Natural killer cell (primary cell): Measurements from ENCODE around the gene TGFBI. TPM values are rescaled to one million over a fixed set of nuclear protein-coding genes. Genes with fewer than 3 reads are reported as not detected.

Experiments
- ATAC-seq, 3 donors: fragments of 150-1000 bp in 2 of 3; fragments of 200-7000 bp in 1 of 3; cut with Tn5 transposase; 1 replicate in 1 of 3; 2 replicates in 2 of 3; pipeline ENCODE4 v1.10.0; 2021; ENCODE audit warnings: mild to moderate bottlenecking in 2 of 3, moderate library complexity in 2 of 3
- DNase-seq, 2 donors: peaks; one replicate each; pipeline versions ENCODE4 v3.0.0 to v3.0.0-alpha.2; 2013 to 2021; ENCODE audit warnings: mixed read lengths in 1 of 2
- H3K27ac ChIP-seq: one replicate; pipeline ENCODE4 v1.5.1; 2013; ENCODE audit warnings: mild to moderate bottlenecking, low read length
- H3K27me3 ChIP-seq: one replicate; pipeline ENCODE4 v1.6.1; 2013; ENCODE audit warnings: low read length; ENCODE audit not compliant: control insufficient read depth, insufficient read depth
- H3K36me3 ChIP-seq: one replicate; pipeline ENCODE4 v1.6.1; 2013; ENCODE audit warnings: low read length; ENCODE audit not compliant: control insufficient read depth, insufficient read depth
- H3K4me1 ChIP-seq: one replicate; pipeline ENCODE4 v1.6.1; 2013; ENCODE audit warnings: low read length; ENCODE audit not compliant: control insufficient read depth, insufficient read depth
- H3K4me3 ChIP-seq: one replicate; pipeline ENCODE4 v1.5.1; 2013; ENCODE audit warnings: low read length
- H3K9me3 ChIP-seq: one replicate; pipeline ENCODE4 v1.6.1; 2013; ENCODE audit warnings: low read length; ENCODE audit not compliant: control insufficient read depth, insufficient read depth
- H3K27ac Mint-ChIP-seq, 2 donors: one replicate each; pipeline ENCODE4 v1.8.0; 2022; ENCODE audit warnings: mild to moderate bottlenecking in 2 of 2, mixed read lengths in 2 of 2, moderate library complexity in 1 of 2
- H3K27me3 Mint-ChIP-seq, 2 donors: one replicate each; pipeline ENCODE4 v1.8.0; 2022; ENCODE audit warnings: low read depth in 2 of 2, mixed read lengths in 2 of 2
- H3K36me3 Mint-ChIP-seq: one replicate; pipeline ENCODE4 v1.8.0; 2022; ENCODE audit warnings: mixed read lengths
- H3K4me1 Mint-ChIP-seq, 2 donors: one replicate each; pipeline ENCODE4 v1.8.0; 2022; ENCODE audit warnings: mixed read lengths in 2 of 2
- H3K4me3 Mint-ChIP-seq: one replicate; pipeline ENCODE4 v1.8.0; 2022; ENCODE audit warnings: mild to moderate bottlenecking, moderate library complexity, mixed read lengths
- H3K9me3 Mint-ChIP-seq, 2 donors: one replicate each; pipeline ENCODE4 v1.8.0; 2022; ENCODE audit warnings: mixed read lengths in 2 of 2
- WGBS: methylation state at CpG from one replicate; pipeline ENCODE4 v1.1.7; 2013; ENCODE audit warnings: missing lambda C conversion rate; ENCODE audit not compliant: insufficient coverage; 5-methylcytosine and 5-hydroxymethylcytosine counted together
- intact Hi-C: fragments of 100-400 bp; cut with micrococcal nuclease; formaldehyde crosslinking; loops from one replicate; pipeline ENCODE4 v1.14.2; 2022
- total RNA-seq, 4 donors: library from RNA; stranded (reverse); fragments of 120-200 nt in 1 of 4; gene quantifications; one replicate each; pipeline versions ENCODE4 v1.2.3 to v1.2.4, GENCODE V29; 2013 to 2022
- TF ChIP-seq, protein P1 (sequence below): fragments of 200-600 bp; IDR thresholded peaks from one replicate; pipeline ENCODE4 v1.8.0; 2022; ENCODE audit warnings: antibody characterized with exemption

TGFBI gene
- total RNA-seq, 3 donors from 2014 or later (not counting 1 experiment from before 2014, with no cell fraction given), result 6.7 to 19.6 (median 18.5) TPM

DNA sequence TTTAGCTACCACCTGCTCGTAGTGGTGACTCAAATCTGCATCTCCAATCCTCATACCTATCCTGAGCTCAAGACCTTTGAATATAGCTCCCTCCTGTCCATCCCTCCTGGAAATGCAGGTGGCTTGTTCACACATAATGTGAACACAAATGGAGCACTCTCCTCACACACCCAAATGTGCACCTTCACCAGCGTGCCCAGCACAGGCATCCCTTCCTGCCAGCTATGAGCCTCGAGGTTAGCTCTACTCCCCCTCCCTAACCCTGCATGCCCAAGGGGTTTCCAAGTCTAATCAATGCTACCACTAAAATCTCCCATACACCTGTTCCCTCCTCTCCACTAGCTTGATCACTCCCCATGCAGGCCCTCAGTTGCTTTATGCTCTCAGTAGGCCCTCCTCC, 2.2 kb upstream of the TGFBI start:
- Histone ChIP-seq H3K27me3 (peaks cover 10% of the 10 kb centered on the region), H3K9me3 (no peaks in the 10 kb centered on the region), H3K4me3 (no peak overlapping the region), H3K4me1 (peaks cover 5% of the 10 kb centered on the region), H3K36me3 (no peaks in the 10 kb centered on the region), H3K27ac (no peak overlapping the region)
- Mint-ChIP-seq H3K4me1 (no peaks in the 10 kb centered on the region), H3K27ac (no peak overlapping the region), H3K9me3 (no peaks in the 10 kb centered on the region), H3K4me3 (no peak overlapping the region), H3K27me3 (peaks cover 26 to 28% of the 10 kb centered on the region in 2 donors), H3K36me3 (no peaks in the 10 kb centered on the region)
- no peak for DNase-seq
- intact Hi-C loops, result no loop called here
- ATAC-seq, result no peak
- TF ChIP-seq, protein P1, sequence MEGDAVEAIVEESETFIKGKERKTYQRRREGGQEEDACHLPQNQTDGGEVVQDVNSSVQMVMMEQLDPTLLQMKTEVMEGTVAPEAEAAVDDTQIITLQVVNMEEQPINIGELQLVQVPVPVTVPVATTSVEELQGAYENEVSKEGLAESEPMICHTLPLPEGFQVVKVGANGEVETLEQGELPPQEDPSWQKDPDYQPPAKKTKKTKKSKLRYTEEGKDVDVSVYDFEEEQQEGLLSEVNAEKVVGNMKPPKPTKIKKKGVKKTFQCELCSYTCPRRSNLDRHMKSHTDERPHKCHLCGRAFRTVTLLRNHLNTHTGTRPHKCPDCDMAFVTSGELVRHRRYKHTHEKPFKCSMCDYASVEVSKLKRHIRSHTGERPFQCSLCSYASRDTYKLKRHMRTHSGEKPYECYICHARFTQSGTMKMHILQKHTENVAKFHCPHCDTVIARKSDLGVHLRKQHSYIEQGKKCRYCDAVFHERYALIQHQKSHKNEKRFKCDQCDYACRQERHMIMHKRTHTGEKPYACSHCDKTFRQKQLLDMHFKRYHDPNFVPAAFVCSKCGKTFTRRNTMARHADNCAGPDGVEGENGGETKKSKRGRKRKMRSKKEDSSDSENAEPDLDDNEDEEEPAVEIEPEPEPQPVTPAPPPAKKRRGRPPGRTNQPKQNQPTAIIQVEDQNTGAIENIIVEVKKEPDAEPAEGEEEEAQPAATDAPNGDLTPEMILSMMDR, result no peak
- 86% methylated on average over 3 of the region's 3 CpGs for WGBS

DNA sequence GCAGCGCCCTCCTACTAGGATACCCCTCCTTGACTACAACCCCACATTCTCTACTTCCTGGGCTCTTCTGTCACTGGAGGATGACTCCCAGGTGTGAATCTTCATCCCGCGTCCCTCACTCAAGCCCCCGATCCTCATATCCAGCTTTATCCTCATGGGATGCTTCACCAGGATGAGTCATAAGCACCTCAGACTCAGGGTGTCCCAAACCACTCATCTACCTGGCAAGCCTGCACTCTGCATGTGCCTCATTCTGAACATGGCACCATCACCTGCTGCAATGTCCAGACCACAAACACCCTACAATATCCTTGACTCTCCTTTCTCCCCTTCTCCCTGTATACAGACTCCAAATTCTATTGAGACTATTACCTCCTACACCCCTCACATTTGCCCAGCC, 1.5 kb upstream of the TGFBI start:
- Histone ChIP-seq H3K36me3 (no peaks in the 10 kb centered on the region), H3K27me3 (peaks cover 10% of the 10 kb centered on the region), H3K4me1 (peaks cover 5% of the 10 kb centered on the region), H3K4me3 (no peak overlapping the region), H3K27ac (no peak overlapping the region), H3K9me3 (no peaks in the 10 kb centered on the region)
- H3K27ac Mint-ChIP-seq, result no peak overlapping the region
- WGBS, result 96% methylated on average over 4 of the region's 4 CpGs
- intact Hi-C loops, result no loop called here
- H3K9me3 Mint-ChIP-seq, result no peaks in the 10 kb centered on the region
- no peak for ATAC-seq
- DNase-seq, result no peak
- no peaks in the 10 kb centered on the region for H3K4me1 Mint-ChIP-seq
- peaks cover 26 to 28% of the 10 kb centered on the region in 2 donors for H3K27me3 Mint-ChIP-seq
- no peaks in the 10 kb centered on the region for H3K36me3 Mint-ChIP-seq
- TF ChIP-seq, protein P1, result no peak
- no peak overlapping the region for H3K4me3 Mint-ChIP-seq

DNA sequence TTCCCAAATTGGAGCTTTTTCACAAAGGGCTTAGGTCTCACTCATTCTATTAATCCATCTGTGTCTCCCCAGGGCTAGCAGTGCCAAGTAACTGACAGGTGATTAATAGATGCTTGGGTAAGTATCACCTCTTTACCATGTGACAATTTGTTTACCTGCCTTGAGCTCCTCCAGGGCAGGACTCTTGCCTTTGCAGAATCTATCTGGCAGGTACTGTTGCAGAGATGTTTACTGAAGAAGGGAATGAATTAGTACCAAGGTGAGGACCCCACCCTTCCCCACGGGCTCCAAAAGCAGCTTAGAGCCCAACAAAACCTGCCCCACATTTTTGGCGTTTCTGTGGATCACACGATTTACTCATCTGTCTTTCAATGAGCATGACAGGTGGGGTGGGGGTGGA, 698 bp upstream of the TGFBI start:
- Histone ChIP-seq H3K27ac (no peak overlapping the region), H3K36me3 (no peaks in the 10 kb centered on the region), H3K4me1 (peaks cover 5% of the 10 kb centered on the region), H3K27me3 (peaks cover 10% of the 10 kb centered on the region), H3K9me3 (no peaks in the 10 kb centered on the region), H3K4me3 (no peak overlapping the region)
- Mint-ChIP-seq H3K27ac (no peak overlapping the region), H3K4me3 (no peak overlapping the region), H3K27me3 (peaks cover 22 to 23% of the 10 kb centered on the region in 2 donors), H3K9me3 (no peaks in the 10 kb centered on the region), H3K36me3 (no peaks in the 10 kb centered on the region), H3K4me1 (no peaks in the 10 kb centered on the region)
- DNase-seq, result no peak
- no peak for ATAC-seq
- intact Hi-C loops, result no loop called here
- TF ChIP-seq, protein P1, result no peak
- 61% methylated on average over 3 of the region's 3 CpGs for WGBS

DNA sequence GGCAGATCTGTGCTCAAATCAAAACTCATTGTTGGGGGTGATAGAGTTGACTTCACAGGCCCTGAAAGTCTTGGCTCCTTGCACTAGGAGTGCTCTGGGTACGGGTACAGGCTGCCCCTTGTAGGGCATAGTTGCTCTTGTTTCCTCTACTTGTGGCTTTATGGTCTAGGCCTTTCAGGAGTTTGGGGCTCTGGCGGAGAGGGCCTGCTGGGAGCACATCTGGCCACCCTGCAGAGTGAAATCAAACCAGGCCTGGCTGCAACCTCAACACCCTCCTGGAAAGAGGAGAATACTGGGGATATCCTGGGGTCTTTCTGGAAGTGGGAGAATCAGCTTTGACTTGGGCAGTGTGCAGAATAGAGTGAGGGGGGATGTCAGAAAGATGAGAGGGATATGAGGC, 1.5 kb downstream of the TGFBI start:
- Mint-ChIP-seq H3K9me3 (no peaks in the 10 kb centered on the region), H3K4me3 (no peak overlapping the region), H3K36me3 (no peaks in the 10 kb centered on the region), H3K27ac (no peak overlapping the region), H3K4me1 (peaks cover 9 to 10% of the 10 kb centered on the region in 2 donors), H3K27me3 (peaks cover 12 to 18% of the 10 kb centered on the region in 2 donors)
- Histone ChIP-seq H3K4me3 (no peak overlapping the region), H3K27ac (no peak overlapping the region), H3K27me3 (peaks cover 10% of the 10 kb centered on the region), H3K9me3 (no peaks in the 10 kb centered on the region), H3K36me3 (no peaks in the 10 kb centered on the region), H3K4me1 (peaks cover 10% of the 10 kb centered on the region)
- TF ChIP-seq, protein P1, result no peak
- 86% methylated on average over 2 of the region's 2 CpGs for WGBS
- no peak for DNase-seq
- ATAC-seq, result no peak
- intact Hi-C loops, result no loop called here
